ENCODE results near the gene MRNIP. TPM values are rescaled to one million over a fixed set of nuclear protein-coding genes. Genes with fewer than 3 reads are reported as not detected.
A peak's percentile ranks its signal among the peaks of the same experiment; 100 is the strongest.

The MRNIP gene
- total and polyA plus RNA-seq, 9 donors = 10.7 to 20.2 (median 15.9) TPM

GRCh38 chr5:179816796-179817469 is 41.7 kb downstream of the MRNIP start:
- WGBS (ENCODE audit: insufficient coverage) = under 1% methylated on average over 71 of the region's 72 CpGs
- Histone ChIP-seq H3K4me1 (ENCODE audit: control insufficient read depth, insufficient read depth, low read length) (peaks cover 35% of the 10 kb centered on the region), H3K36me3 (ENCODE audit: control insufficient read depth, insufficient read depth, low read length) (peaks cover 20% of the 10 kb centered on the region), H3K4me3 (ENCODE audit: low read length) (peak overlapping the region; percentile 38), H3K9me3 (replicated peaks; ENCODE audit: control insufficient read depth, low read depth, low read length) (no peaks in the 10 kb centered on the region), H3K27me3 (ENCODE audit: control insufficient read depth, insufficient read depth, low read length) (peaks cover 5% of the 10 kb centered on the region), H3K27ac (ENCODE audit: low read length) (no peak overlapping the region)
- no peak for DNase-seq

GRCh38 chr5:179816401-179816795 is 42.2 kb downstream of the MRNIP start:
- WGBS (ENCODE audit: insufficient coverage) = 35% methylated on average over 21 of the region's 23 CpGs
- Histone ChIP-seq H3K4me1 (ENCODE audit: control insufficient read depth, insufficient read depth, low read length) (peaks cover 35% of the 10 kb centered on the region), H3K9me3 (replicated peaks; ENCODE audit: control insufficient read depth, low read depth, low read length) (no peaks in the 10 kb centered on the region), H3K27ac (ENCODE audit: low read length) (no peak overlapping the region), H3K27me3 (ENCODE audit: control insufficient read depth, insufficient read depth, low read length) (peaks cover 5% of the 10 kb centered on the region), H3K36me3 (ENCODE audit: control insufficient read depth, insufficient read depth, low read length) (peaks cover 24% of the 10 kb centered on the region), H3K4me3 (ENCODE audit: low read length) (peak overlapping the region; percentile 38)
- no peak for DNase-seq

- Histone ChIP-seq H3K27me3 (ENCODE audit: control insufficient read depth, insufficient read depth, low read length) (peaks cover 5% of the 10 kb centered on the region), H3K36me3 (ENCODE audit: control insufficient read depth, insufficient read depth, low read length) (peaks cover 24% of the 10 kb centered on the region), H3K27ac (ENCODE audit: low read length) (no peak overlapping the region), H3K9me3 (replicated peaks; ENCODE audit: control insufficient read depth, low read depth, low read length) (no peaks in the 10 kb centered on the region), H3K4me1 (ENCODE audit: control insufficient read depth, insufficient read depth, low read length) (peaks cover 35% of the 10 kb centered on the region), H3K4me3 (ENCODE audit: low read length) (no peak overlapping the region)
- DNase-seq = no peak
- 91% methylated on average over 13 of the region's 21 CpGs for WGBS (ENCODE audit: insufficient coverage)
These were observed 42.9 kb downstream of the MRNIP start for GRCh38 chr5:179815491-179816249.

GRCh38 chr5:179814090-179814489 is 44.5 kb downstream of the MRNIP start:
- Histone ChIP-seq H3K9me3 (replicated peaks; ENCODE audit: control insufficient read depth, low read depth, low read length) (no peaks in the 10 kb centered on the region), H3K27me3 (ENCODE audit: control insufficient read depth, insufficient read depth, low read length) (peaks cover 5% of the 10 kb centered on the region), H3K27ac (ENCODE audit: low read length) (no peak overlapping the region), H3K4me1 (ENCODE audit: control insufficient read depth, insufficient read depth, low read length) (peaks cover 20% of the 10 kb centered on the region), H3K4me3 (ENCODE audit: low read length) (no peak overlapping the region), H3K36me3 (ENCODE audit: control insufficient read depth, insufficient read depth, low read length) (peaks cover 24% of the 10 kb centered on the region)
- WGBS (ENCODE audit: insufficient coverage) = no CpG with 5 or more reads among the region's 3 CpGs
- DNase-seq = no peak

GRCh38 chr5:179812997-179813607 is 45.5 kb downstream of the MRNIP start:
- no peak for DNase-seq
- peaks cover 11% of the 10 kb centered on the region for H3K4me1 ChIP-seq (ENCODE audit: control insufficient read depth, insufficient read depth, low read length)
- H3K36me3 ChIP-seq (ENCODE audit: control insufficient read depth, insufficient read depth, low read length) = peaks cover 24% of the 10 kb centered on the region
- no peak overlapping the region for H3K4me3 ChIP-seq (ENCODE audit: low read length)
- H3K27me3 ChIP-seq (ENCODE audit: control insufficient read depth, insufficient read depth, low read length) = peaks cover 5% of the 10 kb centered on the region
- WGBS (ENCODE audit: insufficient coverage) = 90% methylated on average over 3 of the region's 5 CpGs
- H3K27ac ChIP-seq (ENCODE audit: low read length) = no peak overlapping the region
- no peaks in the 10 kb centered on the region for H3K9me3 ChIP-seq (replicated peaks; ENCODE audit: control insufficient read depth, low read depth, low read length)

- Histone ChIP-seq H3K27me3 (ENCODE audit: control insufficient read depth, insufficient read depth, low read length) (peaks cover 5% of the 10 kb centered on the region), H3K9me3 (replicated peaks; ENCODE audit: control insufficient read depth, low read depth, low read length) (no peaks in the 10 kb centered on the region), H3K36me3 (ENCODE audit: control insufficient read depth, insufficient read depth, low read length) (peaks cover 24% of the 10 kb centered on the region), H3K4me1 (ENCODE audit: control insufficient read depth, insufficient read depth, low read length) (peaks cover 10% of the 10 kb centered on the region), H3K27ac (ENCODE audit: low read length) (no peak overlapping the region), H3K4me3 (ENCODE audit: low read length) (no peak overlapping the region)
- no peak for DNase-seq
- WGBS (ENCODE audit: insufficient coverage) = 90% methylated on average over 25 of the region's 27 CpGs
These were observed 46.3 kb downstream of the MRNIP start for GRCh38 chr5:179812135-179812825.

- H3K9me3 ChIP-seq (replicated peaks; ENCODE audit: control insufficient read depth, low read depth, low read length) = no peaks in the 10 kb centered on the region
- H3K4me3 ChIP-seq (ENCODE audit: low read length) = peak within 1 kb of the TSS; percentile 69
- WGBS (ENCODE audit: insufficient coverage) = under 1% methylated on average over 91 of the region's 108 CpGs
- H3K27me3 ChIP-seq (ENCODE audit: control insufficient read depth, insufficient read depth, low read length) = no peaks in the 10 kb centered on the region
- H3K4me1 ChIP-seq (ENCODE audit: control insufficient read depth, insufficient read depth, low read length) = peaks cover 27% of the 10 kb centered on the region
- DNase-seq = peak; percentile 92
- H3K27ac ChIP-seq (ENCODE audit: low read length) = peak within 1 kb of the TSS; percentile 79
- H3K36me3 ChIP-seq (ENCODE audit: control insufficient read depth, insufficient read depth, low read length) = peaks cover under 1% of the 10 kb centered on the region
These were observed 52.2 kb downstream of the MRNIP start, which contains the start of gene MGAT4B for GRCh38 chr5:179806250-179807048. TSS of gene MGAT4B (minus strand) at chr5:179806866. CDS start at chr5:179806583, 283 bp downstream.

- H3K9me3 ChIP-seq (replicated peaks; ENCODE audit: control insufficient read depth, low read depth, low read length) = no peaks in the 10 kb centered on the region
- H3K27me3 ChIP-seq (ENCODE audit: control insufficient read depth, insufficient read depth, low read length) = no peaks in the 10 kb centered on the region
- 3% methylated on average over 58 of the region's 65 CpGs for WGBS (ENCODE audit: insufficient coverage)
- peak overlapping the region; percentile 35 for H3K27ac ChIP-seq (ENCODE audit: low read length)
- peak; percentile 63 for DNase-seq
- peak overlapping the region; percentile 64 for H3K4me3 ChIP-seq (ENCODE audit: low read length)
- peaks cover 27% of the 10 kb centered on the region for H3K4me1 ChIP-seq (ENCODE audit: control insufficient read depth, insufficient read depth, low read length)
- H3K36me3 ChIP-seq (ENCODE audit: control insufficient read depth, insufficient read depth, low read length) = peaks cover 6% of the 10 kb centered on the region
These were observed 52.9 kb downstream of the MRNIP start for GRCh38 chr5:179805529-179806249.

GRCh38 chr5:179805070-179805528 is 53.5 kb downstream of the MRNIP start:
- peaks cover 27% of the 10 kb centered on the region for H3K4me1 ChIP-seq (ENCODE audit: control insufficient read depth, insufficient read depth, low read length)

More at GRCh38 chr5:179805070-179805528, 53.5 kb downstream of the MRNIP start:
- Histone ChIP-seq H3K4me3 (ENCODE audit: low read length) (peak overlapping the region; percentile 64), H3K9me3 (replicated peaks; ENCODE audit: control insufficient read depth, low read depth, low read length) (no peaks in the 10 kb centered on the region), H3K36me3 (ENCODE audit: control insufficient read depth, insufficient read depth, low read length) (peaks cover 12% of the 10 kb centered on the region), H3K27me3 (ENCODE audit: control insufficient read depth, insufficient read depth, low read length) (no peaks in the 10 kb centered on the region), H3K27ac (ENCODE audit: low read length) (no peak overlapping the region)
- DNase-seq = no peak
- 59% methylated on average over 7 of the region's 9 CpGs for WGBS (ENCODE audit: insufficient coverage)

Data from muscle of leg (tissue), 11 donors.